Measurements from ENCODE around the gene SPACA6.

DNA sequence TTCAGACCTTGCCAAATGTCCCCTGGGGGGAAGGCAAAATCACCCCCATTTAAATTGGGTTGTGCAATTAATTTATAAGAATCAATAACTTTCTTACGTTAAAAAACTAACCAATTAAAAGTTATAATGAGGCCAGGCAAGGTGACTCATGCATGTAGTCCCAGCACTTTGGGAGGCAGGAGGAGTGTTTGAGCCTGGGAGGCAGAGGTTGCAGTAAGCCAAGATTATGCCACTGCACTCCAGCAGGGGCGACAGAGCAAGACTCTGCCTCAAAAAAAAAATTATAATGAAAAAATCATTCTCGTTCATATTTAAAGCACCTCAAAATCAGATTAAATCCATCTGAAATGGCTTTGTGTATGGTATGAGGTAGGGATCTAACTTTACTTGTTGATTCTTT is 28.1 kb upstream of the SPACA6 start:
- no peak for TF ChIP-seq POLR2A (IDR thresholded peaks at IDR 0.05; ENCODE audit: low read depth, low read length)
- no peak for TF ChIP-seq YY1 (IDR thresholded peaks at IDR 0.05; ENCODE audit: low read depth, low read length)
- TF ChIP-seq FOXK2 (IDR thresholded peaks at IDR 0.05), result no peak
- no peak for TF ChIP-seq ZZZ3 (IDR thresholded peaks at IDR 0.05; ENCODE audit: control insufficient read depth, insufficient read length, low read depth)
- TF ChIP-seq ZBTB11 (CRISPR knock-in tag; IDR thresholded peaks at IDR 0.05), result no peak
- TF ChIP-seq POLR2AphosphoS5 (IDR thresholded peaks at IDR 0.05; ENCODE audit: low read length), result no peak

Measured in GM12878 (cell line).